ENCODE data around the gene C11orf98.
"Not testable (repeated sequence)": the region's sequence is repeated elsewhere in the genome, so short reads cannot be mapped to it uniquely, and the experiment has no call there.

C11orf98 gene

GRCh38 chr11:62665075-62665598 is at the start of gene C11orf98, which contains the start of gene CSKMT:
C11orf98 (minus strand) TSS chr11:62665210; CDS start chr11:62665169, 41 bp downstream.
CSKMT (plus strand) TSS chr11:62665312; CDS start chr11:62665880, 568 bp downstream.
- peak; percentile 90 to 93 for DNase-seq

- no peak for DNase-seq
Measured at GRCh38 chr11:62713343-62713742, 48.3 kb upstream of the C11orf98 start.

GRCh38 chr11:62712861-62713260 is 47.9 kb upstream of the C11orf98 start:
- no peak for DNase-seq

GRCh38 chr11:62712276-62712812 is 47.3 kb upstream of the C11orf98 start:
- no peak for DNase-seq

GRCh38 chr11:62710001-62710345 is 45.0 kb upstream of the C11orf98 start:
- DNase-seq = no peak

- no peak for DNase-seq
Measured at GRCh38 chr11:62709247-62710000, 44.4 kb upstream of the C11orf98 start.

GRCh38 chr11:62708793-62709192 is 43.8 kb upstream of the C11orf98 start:
- DNase-seq = no peak

GRCh38 chr11:62708392-62708791 is 43.4 kb upstream of the C11orf98 start:
- no peak for DNase-seq

GRCh38 chr11:62707277-62707861 is 42.4 kb upstream of the C11orf98 start, which contains the start of the genes BSCL2 and GNG3:
BSCL2 (minus strand) TSS chr11:62707424; CDS start chr11:62707195, 229 bp downstream.
GNG3 (plus strand) TSS chr11:62707676; CDS start chr11:62708296, 620 bp downstream.
- DNase-seq = no peak

- no peak for DNase-seq
Measured at GRCh38 chr11:62706850-62707247, 41.8 kb upstream of the C11orf98 start.

GRCh38 chr11:62705880-62706849 is 41.2 kb upstream of the C11orf98 start:
- DNase-seq = peak; percentile 84 to 85

GRCh38 chr11:62705413-62705812 is 40.4 kb upstream of the C11orf98 start:
- DNase-seq = no peak

- not testable (repeated sequence) for DNase-seq
Measured at GRCh38 chr11:62703921-62704320, 38.9 kb upstream of the C11orf98 start.

GRCh38 chr11:62702246-62702645 is 37.2 kb upstream of the C11orf98 start:
- no peak for DNase-seq

- peak; percentile 72 to 76 for DNase-seq
Measured at GRCh38 chr11:62694455-62695167, 29.6 kb upstream of the C11orf98 start.

GRCh38 chr11:62693624-62694023 is 28.6 kb upstream of the C11orf98 start:
- not testable (repeated sequence) for DNase-seq

- no peak for DNase-seq
Measured at GRCh38 chr11:62689421-62690183, 24.6 kb upstream of the C11orf98 start, which contains the start of gene LRRN4CL. LRRN4CL (minus strand) TSS chr11:62689530; CDS start chr11:62688508, 1,022 bp downstream.

- DNase-seq = no peak
Measured at GRCh38 chr11:62688491-62688890, 23.5 kb upstream of the C11orf98 start.

GRCh38 chr11:62687508-62688396 is 22.7 kb upstream of the C11orf98 start:
- no peak for DNase-seq

- DNase-seq = no peak
Measured at GRCh38 chr11:62682518-62682917, 17.5 kb upstream of the C11orf98 start.

Data from Kasumi-1 (cell line).